ENCODE measurements around the gene FOXA3. TPM values are rescaled to one million over a fixed set of nuclear protein-coding genes. Genes with fewer than 3 reads are reported as not detected.

The FOXA3 gene
- total and polyA plus RNA-seq, 2 experiments from 2014 or later = 11.1 to 17.5 TPM

DNA sequence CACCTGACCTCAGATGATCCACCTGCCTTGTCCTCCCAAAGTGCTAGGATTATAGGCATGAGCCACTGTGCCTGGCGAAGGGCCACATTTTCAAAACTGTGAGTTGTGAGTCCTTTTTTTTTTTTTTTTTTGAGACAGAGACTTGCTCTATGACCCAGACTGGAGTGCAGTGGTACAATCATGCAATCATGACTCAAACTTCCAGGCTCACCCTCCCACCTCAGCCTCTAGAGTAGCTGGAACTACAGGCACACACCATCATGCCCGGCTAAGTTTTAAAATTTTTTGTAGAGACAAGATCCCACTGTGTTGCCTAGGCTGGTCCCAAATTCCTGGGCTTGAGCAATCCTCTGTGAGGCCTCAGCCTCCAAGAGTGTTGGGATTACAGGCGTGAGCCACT is 42.1 kb downstream of the FOXA3 start (continued):
- TF ChIP-seq, protein P1, sequence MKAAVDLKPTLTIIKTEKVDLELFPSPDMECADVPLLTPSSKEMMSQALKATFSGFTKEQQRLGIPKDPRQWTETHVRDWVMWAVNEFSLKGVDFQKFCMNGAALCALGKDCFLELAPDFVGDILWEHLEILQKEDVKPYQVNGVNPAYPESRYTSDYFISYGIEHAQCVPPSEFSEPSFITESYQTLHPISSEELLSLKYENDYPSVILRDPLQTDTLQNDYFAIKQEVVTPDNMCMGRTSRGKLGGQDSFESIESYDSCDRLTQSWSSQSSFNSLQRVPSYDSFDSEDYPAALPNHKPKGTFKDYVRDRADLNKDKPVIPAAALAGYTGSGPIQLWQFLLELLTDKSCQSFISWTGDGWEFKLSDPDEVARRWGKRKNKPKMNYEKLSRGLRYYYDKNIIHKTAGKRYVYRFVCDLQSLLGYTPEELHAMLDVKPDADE (IDR thresholded peaks at IDR 0.05) = no peak
- no peak for TF ChIP-seq NANOG (IDR thresholded peaks at IDR 0.05; ENCODE audit: borderline replicate concordance)
- no peak for TF ChIP-seq STAT1 (IDR thresholded peaks at IDR 0.05; ENCODE audit: unreplicated experiment)
- no peak for TF ChIP-seq EZH2phosphoT487 (IDR thresholded peaks at IDR 0.05; ENCODE audit: unreplicated experiment)
- TF ChIP-seq, protein P2, sequence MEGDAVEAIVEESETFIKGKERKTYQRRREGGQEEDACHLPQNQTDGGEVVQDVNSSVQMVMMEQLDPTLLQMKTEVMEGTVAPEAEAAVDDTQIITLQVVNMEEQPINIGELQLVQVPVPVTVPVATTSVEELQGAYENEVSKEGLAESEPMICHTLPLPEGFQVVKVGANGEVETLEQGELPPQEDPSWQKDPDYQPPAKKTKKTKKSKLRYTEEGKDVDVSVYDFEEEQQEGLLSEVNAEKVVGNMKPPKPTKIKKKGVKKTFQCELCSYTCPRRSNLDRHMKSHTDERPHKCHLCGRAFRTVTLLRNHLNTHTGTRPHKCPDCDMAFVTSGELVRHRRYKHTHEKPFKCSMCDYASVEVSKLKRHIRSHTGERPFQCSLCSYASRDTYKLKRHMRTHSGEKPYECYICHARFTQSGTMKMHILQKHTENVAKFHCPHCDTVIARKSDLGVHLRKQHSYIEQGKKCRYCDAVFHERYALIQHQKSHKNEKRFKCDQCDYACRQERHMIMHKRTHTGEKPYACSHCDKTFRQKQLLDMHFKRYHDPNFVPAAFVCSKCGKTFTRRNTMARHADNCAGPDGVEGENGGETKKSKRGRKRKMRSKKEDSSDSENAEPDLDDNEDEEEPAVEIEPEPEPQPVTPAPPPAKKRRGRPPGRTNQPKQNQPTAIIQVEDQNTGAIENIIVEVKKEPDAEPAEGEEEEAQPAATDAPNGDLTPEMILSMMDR (conservative IDR thresholded peaks at IDR 0.05; ENCODE audit: low read depth in 2 of 2) = no peak
- TF ChIP-seq CREB1 (CRISPR knock-in tag; IDR thresholded peaks at IDR 0.05; ENCODE audit: low read depth) = no peak
- no peak for TF ChIP-seq ZNF331 (CRISPR knock-in tag; IDR thresholded peaks at IDR 0.05; ENCODE audit: low read depth)

- no peak overlapping the region for H3K4me2 ChIP-seq
- H4K20me1 ChIP-seq (replicated peaks; ENCODE audit: insufficient read depth) = no peaks in the 10 kb centered on the region
- H3K9me2 ChIP-seq (ENCODE audit: insufficient read depth) = no peaks in the 10 kb centered on the region
- no peaks in the 10 kb centered on the region for H3K36me3 ChIP-seq (ENCODE audit: insufficient read depth)
- H3K79me2 ChIP-seq (replicated peaks; ENCODE audit: insufficient read depth) = no peaks in the 10 kb centered on the region
- Mint-ChIP-seq H3K4me3 (no peak overlapping the region), H3K27me3 (ENCODE audit: insufficient read depth, low read depth, poor library complexity) (peaks cover 13% of the 10 kb centered on the region), H3K4me1 (peaks cover 2% of the 10 kb centered on the region; the same call in 1 of the 3 replicates), H3K27ac (no peak overlapping the region), H3K36me3 (ENCODE audit: low read depth) (no peaks in the 10 kb centered on the region; the same call in 2 of the 3 replicates), H3K9me3 (no peaks in the 10 kb centered on the region)
- H3K4me1 ChIP-seq (ENCODE audit: insufficient read depth) = no peaks in the 10 kb centered on the region
- no peak overlapping the region for H3K4me3 ChIP-seq
- H2AFZ ChIP-seq = 0 out of 2 replicates have a peak overlapping the region, but pooled peaks have one; percentile 59
- peak overlapping the region; percentile 39; the same call in 1 of the 2 replicates for H3K27ac ChIP-seq (ENCODE audit: low read depth)
- no peak for ATAC-seq
- DNase-seq (ENCODE audit: low spot score) = no peak
- H3F3A ChIP-seq (replicated peaks; ENCODE audit: low read depth) = 0 out of 2 replicates have a peak, but pooled peaks cover 9% of the 10 kb centered on the region
- no peaks in the 10 kb centered on the region for H3K27me3 ChIP-seq (ENCODE audit: insufficient read depth)
- TF ChIP-seq ZNF114 (CRISPR knock-in tag; IDR thresholded peaks at IDR 0.05) (no peak), ZNF462 (CRISPR knock-in tag; IDR thresholded peaks at IDR 0.05) (no peak)
- TF ChIP-seq, protein P2 (conservative IDR thresholded peaks at IDR 0.05; ENCODE audit: low read depth in 2 of 2) = 0 out of 4 replicates have a peak, but pooled peaks of 1 of the 2 experiments have one; percentile 8
Observed at GRCh38 chr19:45908956-45909355, 44.8 kb downstream of the FOXA3 start.
